ENCODE data around the gene LRBA.
A peak's percentile ranks its signal among the peaks of the same experiment; 100 is the strongest.

The LRBA gene

GRCh38 chr4:151049430-151049884 lies 34.4 kb upstream of the LRBA start:
- Histone ChIP-seq H4K8ac (ENCODE audit: low read length) (no peak overlapping the region), H2AFZ (ENCODE audit: low read depth, low read length) (no peak overlapping the region), H3K27ac (ENCODE audit: low read length, poor library complexity, severe bottlenecking) (no peak overlapping the region), H3K79me1 (replicated peaks; ENCODE audit: low read length, poor library complexity, severe bottlenecking) (no peaks in the 10 kb centered on the region), H3K4me1 (ENCODE audit: control insufficient read depth, insufficient read depth, low read depth, low read length) (peaks cover 2% of the 10 kb centered on the region), H3K27me3 (ENCODE audit: control insufficient read depth in 1 of 2, insufficient read depth in 1 of 2, low read length in 2 of 2) (no peaks in the 10 kb centered on the region), H3K18ac (ENCODE audit: low read depth in 1 of 2, low read length in 2 of 2) (no peak overlapping the region), H3K36me3 (ENCODE audit: control insufficient read depth in 1 of 2, insufficient read depth in 2 of 2, low read depth in 1 of 2, low read length in 2 of 2) (no peaks in the 10 kb centered on the region), H2BK15ac (ENCODE audit: low read depth, poor library complexity, severe bottlenecking) (no peak overlapping the region), H3K4ac (ENCODE audit: low read depth in 1 of 2, low read length in 2 of 2) (no peak overlapping the region), H2AK5ac (ENCODE audit: low read length, severe bottlenecking) (no peak overlapping the region), H3K4me2 (ENCODE audit: low read length, poor library complexity, severe bottlenecking) (peak overlapping the region; percentile 7), H3K23ac (ENCODE audit: low read length in 2 of 2) (no peak overlapping the region), H3K9me3 (ENCODE audit: control insufficient read depth, low read length) (no peaks in the 10 kb centered on the region), H3K4me3 (ENCODE audit: insufficient read depth in 1 of 2, low read depth in 1 of 2, low read length in 2 of 2) (no peak overlapping the region), H4K91ac (ENCODE audit: low read length) (no peak overlapping the region), H2BK5ac (ENCODE audit: low read depth, low read length, poor library complexity, severe bottlenecking) (no peak overlapping the region), H3K14ac (ENCODE audit: low read length in 2 of 2) (no peak overlapping the region), H2BK120ac (ENCODE audit: low read depth, low read length) (no peak overlapping the region), H3K9ac (ENCODE audit: low read length) (no peak overlapping the region), H2BK12ac (ENCODE audit: low read length in 2 of 2) (no peak overlapping the region)
- 84% methylated on average over 12 of the region's 13 CpGs for WGBS
- DNase-seq = no peak

- no peak overlapping the region for H2AK5ac ChIP-seq (ENCODE audit: low read length, severe bottlenecking)
- H3K27me3 ChIP-seq (ENCODE audit: control insufficient read depth in 1 of 2, insufficient read depth in 1 of 2, low read length in 2 of 2) = no peaks in the 10 kb centered on the region
- no peak overlapping the region for H2AFZ ChIP-seq (ENCODE audit: low read depth, low read length)
- no peak overlapping the region for H4K8ac ChIP-seq (ENCODE audit: low read length)
- H4K91ac ChIP-seq (ENCODE audit: low read length) = no peak overlapping the region
- no peaks in the 10 kb centered on the region for H3K9me3 ChIP-seq (ENCODE audit: control insufficient read depth, low read length)
- H3K23ac ChIP-seq (ENCODE audit: low read length in 2 of 2) = no peak overlapping the region
- peaks cover 2% of the 10 kb centered on the region for H3K4me1 ChIP-seq (ENCODE audit: control insufficient read depth, insufficient read depth, low read depth, low read length)
- H3K9ac ChIP-seq (ENCODE audit: low read length) = no peak overlapping the region
- H3K4me2 ChIP-seq (ENCODE audit: low read length, poor library complexity, severe bottlenecking) = no peak overlapping the region
- no peak for DNase-seq
- no peak overlapping the region for H2BK15ac ChIP-seq (ENCODE audit: low read depth, poor library complexity, severe bottlenecking)
- no peaks in the 10 kb centered on the region for H3K79me1 ChIP-seq (replicated peaks; ENCODE audit: low read length, poor library complexity, severe bottlenecking)
- no peak overlapping the region for H3K4ac ChIP-seq (ENCODE audit: low read depth in 1 of 2, low read length in 2 of 2)
- no peak overlapping the region for H3K14ac ChIP-seq (ENCODE audit: low read length in 2 of 2)
- no peak overlapping the region for H2BK12ac ChIP-seq (ENCODE audit: low read length in 2 of 2)
- no peak overlapping the region for H3K18ac ChIP-seq (ENCODE audit: low read depth in 1 of 2, low read length in 2 of 2)
- H2BK5ac ChIP-seq (ENCODE audit: low read depth, low read length, poor library complexity, severe bottlenecking) = no peak overlapping the region
- no peak overlapping the region for H3K4me3 ChIP-seq (ENCODE audit: insufficient read depth in 1 of 2, low read depth in 1 of 2, low read length in 2 of 2)
- WGBS = 88% methylated on average over 11 of the region's 11 CpGs
- no peak overlapping the region for H2BK120ac ChIP-seq (ENCODE audit: low read depth, low read length)
- H3K27ac ChIP-seq (ENCODE audit: low read length, poor library complexity, severe bottlenecking) = no peak overlapping the region
- no peaks in the 10 kb centered on the region for H3K36me3 ChIP-seq (ENCODE audit: control insufficient read depth in 1 of 2, insufficient read depth in 2 of 2, low read depth in 1 of 2, low read length in 2 of 2)
Measured at GRCh38 chr4:151048913-151049312, 33.8 kb upstream of the LRBA start.

DNA sequence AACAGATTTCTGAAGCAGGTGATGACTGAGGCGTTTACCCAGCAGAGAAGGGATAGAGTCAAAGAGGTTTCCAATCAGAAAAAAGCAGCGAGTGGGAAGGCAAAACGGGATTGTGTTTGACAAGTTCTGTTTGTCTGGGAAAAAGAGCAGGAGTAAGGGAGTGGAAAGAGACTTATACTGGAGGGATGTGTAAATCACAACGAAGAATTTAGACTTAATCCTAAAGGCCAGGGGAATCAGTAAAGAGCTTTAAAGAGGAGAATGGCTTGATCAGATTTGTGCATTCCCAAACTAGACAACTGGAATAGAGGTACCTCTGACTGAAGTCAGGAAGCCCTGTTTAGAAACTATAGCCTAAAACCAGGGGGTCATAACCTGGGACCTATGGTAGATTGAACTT lies 31.5 kb upstream of the LRBA start:
- no peak overlapping the region for H3K14ac ChIP-seq (ENCODE audit: low read length in 2 of 2)
- no peak overlapping the region for H2AK5ac ChIP-seq (ENCODE audit: low read length, severe bottlenecking)
- no peak overlapping the region for H2BK120ac ChIP-seq (ENCODE audit: low read depth, low read length)
- H4K8ac ChIP-seq (ENCODE audit: low read length) = no peak overlapping the region
- WGBS = 85% methylated on average over 4 of the region's 4 CpGs
- H3K4me1 ChIP-seq (ENCODE audit: control insufficient read depth, insufficient read depth, low read depth, low read length) = peaks cover 2% of the 10 kb centered on the region
- no peak overlapping the region for H3K18ac ChIP-seq (ENCODE audit: low read depth in 1 of 2, low read length in 2 of 2)
- H3K27me3 ChIP-seq (ENCODE audit: control insufficient read depth in 1 of 2, insufficient read depth in 1 of 2, low read length in 2 of 2) = no peaks in the 10 kb centered on the region
- no peak overlapping the region for H3K23ac ChIP-seq (ENCODE audit: low read length in 2 of 2)
- no peaks in the 10 kb centered on the region for H3K79me1 ChIP-seq (replicated peaks; ENCODE audit: low read length, poor library complexity, severe bottlenecking)
- no peak overlapping the region for H2BK12ac ChIP-seq (ENCODE audit: low read length in 2 of 2)
- H3K4me3 ChIP-seq (ENCODE audit: insufficient read depth in 1 of 2, low read depth in 1 of 2, low read length in 2 of 2) = no peak overlapping the region
- H2BK5ac ChIP-seq (ENCODE audit: low read depth, low read length, poor library complexity, severe bottlenecking) = no peak overlapping the region
- no peaks in the 10 kb centered on the region for H3K36me3 ChIP-seq (ENCODE audit: control insufficient read depth in 1 of 2, insufficient read depth in 2 of 2, low read depth in 1 of 2, low read length in 2 of 2)
- H3K9ac ChIP-seq (ENCODE audit: low read length) = no peak overlapping the region
- H2BK15ac ChIP-seq (ENCODE audit: low read depth, poor library complexity, severe bottlenecking) = no peak overlapping the region
- H3K27ac ChIP-seq (ENCODE audit: low read length, poor library complexity, severe bottlenecking) = no peak overlapping the region
- H3K9me3 ChIP-seq (ENCODE audit: control insufficient read depth, low read length) = no peaks in the 10 kb centered on the region
- H4K91ac ChIP-seq (ENCODE audit: low read length) = no peak overlapping the region
- no peak overlapping the region for H2AFZ ChIP-seq (ENCODE audit: low read depth, low read length)
- no peak for DNase-seq
- H3K4me2 ChIP-seq (ENCODE audit: low read length, poor library complexity, severe bottlenecking) = no peak overlapping the region
- no peak overlapping the region for H3K4ac ChIP-seq (ENCODE audit: low read depth in 1 of 2, low read length in 2 of 2)

DNA sequence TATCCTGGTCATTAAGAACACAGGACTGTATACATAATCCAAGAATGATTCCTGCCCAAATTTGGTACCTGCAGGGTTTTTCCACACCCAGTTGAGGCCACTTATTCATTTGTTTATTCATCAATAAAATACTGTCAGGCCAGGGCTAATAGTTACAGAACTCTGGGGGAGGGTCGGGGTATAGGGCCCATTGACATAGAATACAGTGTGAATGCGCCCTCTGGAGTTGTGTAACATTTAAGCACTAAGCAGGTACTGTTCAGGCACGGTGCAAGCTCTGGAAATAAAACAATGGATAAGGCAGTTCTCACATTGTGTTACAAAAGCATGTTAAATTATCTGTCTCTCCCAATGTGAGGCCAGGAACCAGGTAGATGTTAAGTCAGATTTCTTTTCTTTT lies 30.8 kb upstream of the LRBA start:
- Histone ChIP-seq H3K4me3 (ENCODE audit: insufficient read depth in 1 of 2, low read depth in 1 of 2, low read length in 2 of 2) (no peak overlapping the region), H3K9me3 (ENCODE audit: control insufficient read depth, low read length) (no peaks in the 10 kb centered on the region), H3K9ac (ENCODE audit: low read length) (no peak overlapping the region), H3K4me1 (ENCODE audit: control insufficient read depth, insufficient read depth, low read depth, low read length) (peaks cover 2% of the 10 kb centered on the region), H2BK5ac (ENCODE audit: low read depth, low read length, poor library complexity, severe bottlenecking) (no peak overlapping the region), H2AFZ (ENCODE audit: low read depth, low read length) (no peak overlapping the region), H2BK120ac (ENCODE audit: low read depth, low read length) (no peak overlapping the region), H2BK15ac (ENCODE audit: low read depth, poor library complexity, severe bottlenecking) (no peak overlapping the region), H3K18ac (ENCODE audit: low read depth in 1 of 2, low read length in 2 of 2) (no peak overlapping the region), H2BK12ac (ENCODE audit: low read length in 2 of 2) (no peak overlapping the region), H2AK5ac (ENCODE audit: low read length, severe bottlenecking) (no peak overlapping the region), H3K14ac (ENCODE audit: low read length in 2 of 2) (no peak overlapping the region), H3K4ac (ENCODE audit: low read depth in 1 of 2, low read length in 2 of 2) (no peak overlapping the region), H3K27ac (ENCODE audit: low read length, poor library complexity, severe bottlenecking) (no peak overlapping the region), H4K91ac (ENCODE audit: low read length) (no peak overlapping the region), H3K4me2 (ENCODE audit: low read length, poor library complexity, severe bottlenecking) (no peak overlapping the region), H4K8ac (ENCODE audit: low read length) (no peak overlapping the region), H3K27me3 (ENCODE audit: control insufficient read depth in 1 of 2, insufficient read depth in 1 of 2, low read length in 2 of 2) (no peaks in the 10 kb centered on the region), H3K23ac (ENCODE audit: low read length in 2 of 2) (no peak overlapping the region), H3K79me1 (replicated peaks; ENCODE audit: low read length, poor library complexity, severe bottlenecking) (no peaks in the 10 kb centered on the region), H3K36me3 (ENCODE audit: control insufficient read depth in 1 of 2, insufficient read depth in 2 of 2, low read depth in 1 of 2, low read length in 2 of 2) (no peaks in the 10 kb centered on the region)
- WGBS = 55% methylated on average over 3 of the region's 3 CpGs
- DNase-seq = no peak
